GM12873 (cell line): ENCODE measurements around the gene GADD45G.

Source experiments
- TF ChIP-seq, protein P1 (sequence below): IDR thresholded peaks from 2 replicates; pipeline ENCODE4 v1.5.1; 2012; ENCODE audit warnings: low read depth, mild to moderate bottlenecking, moderate library complexity, low read length, control low read depth; ENCODE audit not compliant: insufficient read depth; ENCODE audit errors: missing control alignments

GADD45G gene

DNA sequence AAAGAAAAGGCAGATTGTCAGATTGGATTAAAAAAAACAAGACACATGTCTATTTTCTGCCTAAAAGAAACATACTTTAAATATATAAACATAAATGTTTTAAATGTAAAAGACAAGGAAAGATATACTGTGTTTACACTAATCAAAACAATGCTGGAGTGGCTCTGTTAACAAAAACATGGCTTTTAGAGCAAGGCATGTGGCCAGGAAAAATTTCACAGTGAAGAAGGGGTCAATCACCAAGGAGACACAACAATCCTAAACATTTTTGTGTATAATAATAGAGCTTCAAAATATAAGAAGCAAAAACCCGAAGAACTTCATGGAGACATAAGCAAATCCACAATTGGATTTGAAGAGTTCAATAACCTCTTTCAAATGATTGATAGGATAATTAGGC is 18.5 kb upstream of the GADD45G start:
- TF ChIP-seq, protein P1, sequence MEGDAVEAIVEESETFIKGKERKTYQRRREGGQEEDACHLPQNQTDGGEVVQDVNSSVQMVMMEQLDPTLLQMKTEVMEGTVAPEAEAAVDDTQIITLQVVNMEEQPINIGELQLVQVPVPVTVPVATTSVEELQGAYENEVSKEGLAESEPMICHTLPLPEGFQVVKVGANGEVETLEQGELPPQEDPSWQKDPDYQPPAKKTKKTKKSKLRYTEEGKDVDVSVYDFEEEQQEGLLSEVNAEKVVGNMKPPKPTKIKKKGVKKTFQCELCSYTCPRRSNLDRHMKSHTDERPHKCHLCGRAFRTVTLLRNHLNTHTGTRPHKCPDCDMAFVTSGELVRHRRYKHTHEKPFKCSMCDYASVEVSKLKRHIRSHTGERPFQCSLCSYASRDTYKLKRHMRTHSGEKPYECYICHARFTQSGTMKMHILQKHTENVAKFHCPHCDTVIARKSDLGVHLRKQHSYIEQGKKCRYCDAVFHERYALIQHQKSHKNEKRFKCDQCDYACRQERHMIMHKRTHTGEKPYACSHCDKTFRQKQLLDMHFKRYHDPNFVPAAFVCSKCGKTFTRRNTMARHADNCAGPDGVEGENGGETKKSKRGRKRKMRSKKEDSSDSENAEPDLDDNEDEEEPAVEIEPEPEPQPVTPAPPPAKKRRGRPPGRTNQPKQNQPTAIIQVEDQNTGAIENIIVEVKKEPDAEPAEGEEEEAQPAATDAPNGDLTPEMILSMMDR, result no peak

DNA sequence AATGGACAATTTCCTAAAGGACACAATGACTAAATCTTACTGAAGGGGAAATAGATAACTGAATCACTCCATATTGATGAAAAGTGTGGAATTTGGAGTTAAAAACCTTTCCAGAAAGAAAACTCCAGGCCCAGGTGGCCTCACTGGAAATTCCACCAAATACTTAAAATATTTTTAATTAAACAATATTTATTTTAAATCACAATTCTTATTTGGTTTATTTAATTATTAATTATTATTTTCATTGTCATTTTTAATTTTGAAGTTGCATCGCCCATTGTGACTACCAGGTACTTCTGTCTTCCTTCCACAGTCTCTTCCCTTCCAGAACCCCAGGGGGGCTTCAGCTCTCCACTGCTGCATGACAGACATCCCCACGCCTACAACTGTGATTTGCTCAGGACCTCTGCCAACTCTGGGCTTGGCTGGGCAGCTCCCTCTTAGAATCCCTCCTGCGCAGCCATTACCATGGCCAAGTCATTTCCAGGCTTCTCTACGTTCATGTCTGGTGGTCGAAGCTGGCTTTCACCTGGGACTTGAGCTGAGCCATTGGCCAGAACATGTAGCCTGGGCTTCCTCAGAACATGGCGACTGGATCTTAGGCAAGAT is 16.4 kb upstream of the GADD45G start:
- TF ChIP-seq, protein P1, result no peak

DNA sequence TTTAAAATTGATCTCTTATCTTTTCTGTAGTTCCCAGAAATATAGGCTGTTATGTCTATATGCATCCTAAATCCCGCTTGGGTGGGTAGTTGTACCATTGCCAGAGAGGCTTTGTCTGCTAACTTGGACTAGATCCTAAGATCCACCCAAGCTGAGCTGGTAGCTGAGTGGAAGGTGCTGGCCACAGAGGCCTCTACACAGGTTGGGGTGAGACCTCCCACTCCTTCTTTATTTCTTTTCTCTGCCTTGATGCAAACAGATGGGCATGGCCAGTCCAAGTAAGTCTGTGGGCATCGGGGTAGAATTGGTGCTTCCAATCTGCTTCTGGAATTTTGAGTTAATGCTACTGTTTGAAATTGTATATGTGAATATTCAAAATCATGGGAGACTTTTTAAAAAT is 14.4 kb upstream of the GADD45G start:
- TF ChIP-seq, protein P1, result no peak

DNA sequence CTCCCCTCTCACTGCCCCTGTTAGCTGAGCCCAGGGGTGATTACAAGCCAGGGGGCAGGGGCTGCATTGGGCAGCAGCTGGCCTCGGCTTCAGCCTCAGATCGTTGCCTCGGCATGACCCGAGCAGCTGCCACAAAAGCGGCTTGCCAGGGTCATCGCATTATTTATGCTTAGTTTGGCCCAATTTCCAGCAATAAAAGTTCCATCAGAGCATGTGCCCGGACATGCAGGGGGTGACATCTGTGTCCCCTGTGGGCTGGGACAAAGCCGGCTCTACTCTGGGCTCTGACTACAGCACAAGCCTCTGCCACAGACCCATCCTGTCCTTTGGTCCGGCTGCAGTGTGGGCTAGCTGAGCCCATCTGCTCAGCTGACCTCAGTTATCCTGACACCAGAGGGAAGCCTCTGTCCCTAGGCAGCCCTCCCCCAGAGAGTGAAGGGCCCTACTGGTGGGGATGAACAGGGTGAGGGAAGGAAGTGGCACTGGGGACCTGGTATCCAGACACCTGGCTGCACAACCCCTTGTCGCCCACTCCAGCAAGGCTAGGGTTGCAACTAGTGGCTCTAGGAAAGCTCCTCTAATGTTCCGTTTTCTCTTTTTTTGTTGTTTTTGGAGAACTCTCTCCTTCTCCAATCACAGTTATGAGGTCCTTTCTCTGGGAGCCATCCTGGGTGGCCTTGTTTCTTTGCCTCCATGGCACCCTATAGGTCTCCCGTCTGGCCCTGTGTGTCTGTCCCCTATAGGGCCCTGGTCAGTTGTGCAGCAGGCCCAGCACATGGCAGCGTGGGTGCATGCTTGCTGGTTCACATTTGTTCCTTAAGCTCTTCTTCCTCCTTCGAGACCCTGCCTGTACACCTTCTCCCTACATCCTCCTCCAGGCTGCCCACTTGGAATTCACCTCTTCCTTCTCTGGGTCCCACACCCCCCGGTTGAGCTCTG is 13.3 kb upstream of the GADD45G start:
- TF ChIP-seq, protein P1, result no peak

DNA sequence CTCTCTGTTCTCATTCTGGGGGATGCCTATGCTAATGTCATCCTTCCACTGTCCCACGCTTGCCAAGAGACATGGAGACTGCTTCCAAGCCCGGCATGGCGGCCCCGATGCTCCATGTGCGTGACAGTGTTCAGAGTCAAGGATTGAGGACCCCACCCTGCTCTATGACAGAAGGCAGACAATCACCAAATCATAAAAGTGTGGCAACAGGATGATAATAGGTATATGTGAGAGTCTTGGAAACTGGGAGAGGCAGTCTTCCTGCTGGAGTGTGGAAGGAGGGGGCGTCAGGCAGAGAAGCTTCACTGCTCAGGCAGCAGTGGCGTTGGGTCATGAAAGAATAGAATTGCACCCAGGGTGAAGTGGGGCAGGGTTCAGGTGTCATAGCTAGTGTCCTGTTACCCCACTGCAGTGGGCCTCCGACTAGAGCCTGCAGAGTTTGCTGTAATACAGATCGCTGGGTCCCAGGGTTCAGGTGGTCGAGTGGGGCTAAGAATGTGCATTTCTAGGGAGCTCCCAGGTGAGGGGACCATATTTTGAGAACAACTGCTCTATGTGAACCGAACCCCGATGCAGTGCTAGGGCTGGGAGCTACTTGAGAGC is 12.5 kb upstream of the GADD45G start:
- TF ChIP-seq, protein P1, result no peak

DNA sequence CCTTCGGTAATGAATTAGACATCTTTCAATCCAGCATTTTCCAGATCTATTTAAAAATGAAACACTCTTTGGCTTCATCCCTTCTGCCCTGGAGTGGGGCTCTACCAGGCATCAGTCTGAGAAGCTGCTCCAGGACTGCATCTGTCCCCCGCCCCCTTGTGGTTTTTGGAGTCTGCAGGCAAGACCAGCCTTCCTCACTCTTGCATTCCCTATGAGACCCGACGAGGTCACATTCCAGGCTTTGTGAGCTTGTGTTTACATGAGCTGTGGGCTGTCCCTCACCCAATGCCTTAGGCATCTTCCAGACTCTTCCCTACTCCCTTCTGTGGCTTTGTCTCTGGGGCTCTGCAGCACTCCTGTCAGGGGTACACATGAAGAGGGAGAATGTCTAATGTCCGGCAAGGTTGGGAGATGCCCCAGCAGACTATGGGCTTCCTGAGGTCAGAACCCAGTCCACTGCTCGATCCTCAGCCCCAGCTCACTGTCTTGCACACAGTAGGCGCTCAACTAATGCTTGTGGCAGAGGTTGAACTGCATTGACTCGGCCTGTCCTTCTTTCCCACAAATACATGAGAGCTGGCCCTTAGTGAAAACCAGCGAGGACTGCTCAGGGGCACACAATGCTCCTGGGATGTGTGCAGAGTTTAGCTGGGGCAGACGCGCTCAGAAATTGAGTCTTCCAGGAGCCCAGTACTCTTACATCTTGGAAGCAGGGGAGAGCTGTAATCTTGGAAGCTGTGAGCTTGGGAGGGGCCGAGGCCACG is 11.7 kb upstream of the GADD45G start:
- TF ChIP-seq, protein P1, result no peak

DNA sequence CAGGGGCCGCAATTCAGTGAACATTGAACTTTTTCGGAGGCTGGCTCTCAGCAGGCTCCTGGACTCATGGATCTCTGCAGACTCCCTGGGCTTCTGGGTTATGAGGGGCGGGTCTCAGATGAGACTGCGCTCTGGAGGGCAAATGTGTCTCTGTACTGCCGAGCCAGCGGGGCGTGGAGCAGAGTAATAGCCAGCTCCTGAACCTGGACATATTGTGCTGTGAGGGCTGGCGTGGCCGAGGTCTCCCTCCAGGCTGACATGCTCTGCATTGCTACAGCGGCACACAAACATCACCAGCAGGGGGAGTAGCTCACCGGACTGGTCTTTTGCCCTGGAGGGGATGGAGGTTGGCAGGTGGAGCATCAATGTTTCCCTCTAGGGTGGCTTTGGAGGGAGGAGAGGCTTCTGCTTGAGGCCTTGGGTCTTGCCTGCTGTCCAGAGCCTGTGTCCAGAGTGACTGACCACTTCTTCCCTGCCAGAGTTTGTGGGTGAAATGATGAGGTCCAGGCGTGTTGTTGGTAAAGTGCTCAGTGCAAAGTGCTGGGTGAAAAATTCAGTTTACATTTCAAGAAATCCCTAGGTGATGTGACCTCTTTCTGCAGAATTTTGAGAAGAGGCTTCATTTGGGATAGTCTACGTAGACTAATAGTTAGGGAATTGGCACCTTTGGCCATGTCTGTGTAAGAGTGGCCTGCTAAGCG is 10.9 kb upstream of the GADD45G start:
- TF ChIP-seq, protein P1, result peak; percentile 98
